HepG2 (cell line): ENCODE measurements around the gene CYB561. TPM values are rescaled to one million over a fixed set of nuclear protein-coding genes. Genes with fewer than 3 reads are reported as not detected.

ENCODE experiments used
- LCORL ChIP-seq, 2 experiments: fragments of 450-650 bp in 1 of 2; sonication (generic) in 1 of 2; formaldehyde crosslinking in 1 of 2; IDR thresholded peaks; 2 replicates each; pipeline versions ENCODE4 v1.5.0 to v1.6.1; 2017 to 2020; ENCODE audit warnings: antibody characterized with exemption in 1 of 2, missing genetic modification reagents in 1 of 2
- WIZ ChIP-seq: sonication (generic); formaldehyde crosslinking; IDR thresholded peaks from 2 replicates; pipeline ENCODE4 v1.5.1; 2020; ENCODE audit warnings: mild to moderate bottlenecking, missing genetic modification reagents
- polyA plus RNA-seq, 8 experiments: library from polyadenylated mRNA; depleted of rRNA in 3 of 8; stranded (reverse) in 7 of 8; unstranded in 1 of 8; fragments of >200 nt; fragmentation: Illumina TruSeq in 4 of 8; extraction: Trizol in 4 of 8; gene quantifications; 2 replicates each; pipeline versions ENCODE4 v1.2.1 to v1.2.3, GENCODE V29; 2011 to 2016; ENCODE audit warnings: low read depth in 4 of 8, missing spikeins in 1 of 8, mixed read lengths in 1 of 8; ENCODE audit not compliant: insufficient read depth in 1 of 8
- total RNA-seq, 5 experiments: library from RNA; depleted of rRNA; stranded (reverse); fragments of >200 nt; fragmentation: Illumina TruSeq; extraction: Trizol; gene quantifications; 2 replicates each; pipeline ENCODE4 v1.2.3, GENCODE V29; 2016; ENCODE audit warnings: low read depth in 1 of 5
- TF ChIP-seq, protein P1 (sequence below): sonication (generic); formaldehyde crosslinking; IDR thresholded peaks from 2 replicates; pipeline ENCODE4 v1.5.0; 2020; ENCODE audit warnings: mild to moderate bottlenecking, missing genetic modification reagents, borderline replicate concordance
- TF ChIP-seq, protein P2 (sequence below): IDR thresholded peaks from 2 replicates; pipeline ENCODE4 v1.6.1; 2016; ENCODE audit warnings: low read depth, control low read depth
- TF ChIP-seq, protein P3 (sequence below): sonication (generic); formaldehyde crosslinking; IDR thresholded peaks from 2 replicates; pipeline ENCODE4 v1.5.1; 2020; ENCODE audit warnings: mild to moderate bottlenecking, missing genetic modification reagents, borderline replicate concordance
- TF ChIP-seq, protein P4 (sequence below): sonication (generic); formaldehyde crosslinking; IDR thresholded peaks from 2 replicates; pipeline ENCODE4 v1.5.0; 2020; ENCODE audit warnings: mild to moderate bottlenecking, missing genetic modification reagents, borderline replicate concordance

CYB561 gene
- total and polyA plus RNA-seq, 2 of the 13 experiments (the other 11 are each of a cell fraction or from before 2014, with no cell fraction given): 1.5 to 6.7 TPM

DNA sequence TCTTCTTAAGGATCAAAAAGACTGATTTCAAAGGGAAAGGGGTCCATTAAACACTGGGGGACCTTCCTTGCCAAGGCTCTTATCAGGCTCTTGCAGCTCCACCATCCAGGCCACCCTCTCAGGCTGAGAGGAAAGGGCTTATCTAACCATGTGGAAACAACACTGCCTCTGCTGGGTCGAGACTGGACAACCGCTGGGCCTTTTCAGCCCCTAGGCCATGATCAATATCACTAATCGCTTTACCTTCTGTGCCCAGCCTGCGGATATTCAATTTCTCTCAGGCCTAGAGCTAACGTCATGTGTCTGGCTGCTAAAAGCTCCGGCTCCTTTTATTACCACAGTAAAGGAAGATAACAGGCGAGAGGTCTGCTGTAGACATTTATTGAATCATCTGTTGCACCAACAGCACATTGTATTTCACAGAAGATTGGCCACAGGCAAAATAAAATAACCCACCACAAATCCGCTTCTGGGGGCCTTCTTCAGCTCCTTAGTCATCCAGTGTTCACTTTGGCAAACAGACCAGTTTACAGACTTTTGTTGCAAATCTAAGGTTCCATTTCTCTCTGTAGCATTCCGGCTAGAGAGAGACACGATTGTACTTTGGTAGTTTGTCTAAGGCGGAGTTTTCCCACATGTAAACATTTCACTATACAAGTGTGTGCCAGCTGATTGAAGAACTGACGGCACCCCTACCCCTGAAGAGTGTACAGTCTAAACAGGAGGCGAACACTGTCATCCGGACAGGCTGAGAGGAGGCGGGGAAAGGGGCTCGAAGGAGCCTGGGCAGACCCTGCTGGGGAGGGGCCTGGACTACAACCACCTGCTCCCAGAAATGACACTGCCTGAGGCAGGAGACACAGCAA lies 13.9 kb downstream of the CYB561 start (continued):
- TF ChIP-seq, protein P1, sequence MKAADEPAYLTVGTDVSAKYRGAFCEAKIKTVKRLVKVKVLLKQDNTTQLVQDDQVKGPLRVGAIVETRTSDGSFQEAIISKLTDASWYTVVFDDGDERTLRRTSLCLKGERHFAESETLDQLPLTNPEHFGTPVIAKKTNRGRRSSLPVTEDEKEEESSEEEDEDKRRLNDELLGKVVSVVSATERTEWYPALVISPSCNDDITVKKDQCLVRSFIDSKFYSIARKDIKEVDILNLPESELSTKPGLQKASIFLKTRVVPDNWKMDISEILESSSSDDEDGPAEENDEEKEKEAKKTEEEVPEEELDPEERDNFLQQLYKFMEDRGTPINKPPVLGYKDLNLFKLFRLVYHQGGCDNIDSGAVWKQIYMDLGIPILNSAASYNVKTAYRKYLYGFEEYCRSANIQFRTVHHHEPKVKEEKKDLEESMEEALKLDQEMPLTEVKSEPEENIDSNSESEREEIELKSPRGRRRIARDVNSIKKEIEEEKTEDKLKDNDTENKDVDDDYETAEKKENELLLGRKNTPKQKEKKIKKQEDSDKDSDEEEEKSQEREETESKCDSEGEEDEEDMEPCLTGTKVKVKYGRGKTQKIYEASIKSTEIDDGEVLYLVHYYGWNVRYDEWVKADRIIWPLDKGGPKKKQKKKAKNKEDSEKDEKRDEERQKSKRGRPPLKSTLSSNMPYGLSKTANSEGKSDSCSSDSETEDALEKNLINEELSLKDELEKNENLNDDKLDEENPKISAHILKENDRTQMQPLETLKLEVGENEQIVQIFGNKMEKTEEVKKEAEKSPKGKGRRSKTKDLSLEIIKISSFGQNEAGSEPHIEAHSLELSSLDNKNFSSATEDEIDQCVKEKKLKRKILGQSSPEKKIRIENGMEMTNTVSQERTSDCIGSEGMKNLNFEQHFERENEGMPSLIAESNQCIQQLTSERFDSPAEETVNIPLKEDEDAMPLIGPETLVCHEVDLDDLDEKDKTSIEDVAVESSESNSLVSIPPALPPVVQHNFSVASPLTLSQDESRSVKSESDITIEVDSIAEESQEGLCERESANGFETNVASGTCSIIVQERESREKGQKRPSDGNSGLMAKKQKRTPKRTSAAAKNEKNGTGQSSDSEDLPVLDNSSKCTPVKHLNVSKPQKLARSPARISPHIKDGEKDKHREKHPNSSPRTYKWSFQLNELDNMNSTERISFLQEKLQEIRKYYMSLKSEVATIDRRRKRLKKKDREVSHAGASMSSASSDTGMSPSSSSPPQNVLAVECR (CRISPR knock-in tag): peak; percentile 49; the same call in 1 of the 2 replicates
- TF ChIP-seq, protein P2, sequence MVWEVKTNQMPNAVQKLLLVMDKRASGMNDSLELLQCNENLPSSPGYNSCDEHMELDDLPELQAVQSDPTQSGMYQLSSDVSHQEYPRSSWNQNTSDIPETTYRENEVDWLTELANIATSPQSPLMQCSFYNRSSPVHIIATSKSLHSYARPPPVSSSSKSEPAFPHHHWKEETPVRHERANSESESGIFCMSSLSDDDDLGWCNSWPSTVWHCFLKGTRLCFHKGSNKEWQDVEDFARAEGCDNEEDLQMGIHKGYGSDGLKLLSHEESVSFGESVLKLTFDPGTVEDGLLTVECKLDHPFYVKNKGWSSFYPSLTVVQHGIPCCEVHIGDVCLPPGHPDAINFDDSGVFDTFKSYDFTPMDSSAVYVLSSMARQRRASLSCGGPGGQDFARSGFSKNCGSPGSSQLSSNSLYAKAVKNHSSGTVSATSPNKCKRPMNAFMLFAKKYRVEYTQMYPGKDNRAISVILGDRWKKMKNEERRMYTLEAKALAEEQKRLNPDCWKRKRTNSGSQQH (CRISPR knock-in tag): 0 out of 2 replicates have a peak, but pooled peaks have one; percentile 47
- no peak for TF ChIP-seq LCORL (IDR thresholded peaks at IDR 0.05)
- TF ChIP-seq LCORL (CRISPR knock-in tag; IDR thresholded peaks at IDR 0.05): peak; percentile 33; the same call in 1 of the 2 replicates
- TF ChIP-seq, protein P3, sequence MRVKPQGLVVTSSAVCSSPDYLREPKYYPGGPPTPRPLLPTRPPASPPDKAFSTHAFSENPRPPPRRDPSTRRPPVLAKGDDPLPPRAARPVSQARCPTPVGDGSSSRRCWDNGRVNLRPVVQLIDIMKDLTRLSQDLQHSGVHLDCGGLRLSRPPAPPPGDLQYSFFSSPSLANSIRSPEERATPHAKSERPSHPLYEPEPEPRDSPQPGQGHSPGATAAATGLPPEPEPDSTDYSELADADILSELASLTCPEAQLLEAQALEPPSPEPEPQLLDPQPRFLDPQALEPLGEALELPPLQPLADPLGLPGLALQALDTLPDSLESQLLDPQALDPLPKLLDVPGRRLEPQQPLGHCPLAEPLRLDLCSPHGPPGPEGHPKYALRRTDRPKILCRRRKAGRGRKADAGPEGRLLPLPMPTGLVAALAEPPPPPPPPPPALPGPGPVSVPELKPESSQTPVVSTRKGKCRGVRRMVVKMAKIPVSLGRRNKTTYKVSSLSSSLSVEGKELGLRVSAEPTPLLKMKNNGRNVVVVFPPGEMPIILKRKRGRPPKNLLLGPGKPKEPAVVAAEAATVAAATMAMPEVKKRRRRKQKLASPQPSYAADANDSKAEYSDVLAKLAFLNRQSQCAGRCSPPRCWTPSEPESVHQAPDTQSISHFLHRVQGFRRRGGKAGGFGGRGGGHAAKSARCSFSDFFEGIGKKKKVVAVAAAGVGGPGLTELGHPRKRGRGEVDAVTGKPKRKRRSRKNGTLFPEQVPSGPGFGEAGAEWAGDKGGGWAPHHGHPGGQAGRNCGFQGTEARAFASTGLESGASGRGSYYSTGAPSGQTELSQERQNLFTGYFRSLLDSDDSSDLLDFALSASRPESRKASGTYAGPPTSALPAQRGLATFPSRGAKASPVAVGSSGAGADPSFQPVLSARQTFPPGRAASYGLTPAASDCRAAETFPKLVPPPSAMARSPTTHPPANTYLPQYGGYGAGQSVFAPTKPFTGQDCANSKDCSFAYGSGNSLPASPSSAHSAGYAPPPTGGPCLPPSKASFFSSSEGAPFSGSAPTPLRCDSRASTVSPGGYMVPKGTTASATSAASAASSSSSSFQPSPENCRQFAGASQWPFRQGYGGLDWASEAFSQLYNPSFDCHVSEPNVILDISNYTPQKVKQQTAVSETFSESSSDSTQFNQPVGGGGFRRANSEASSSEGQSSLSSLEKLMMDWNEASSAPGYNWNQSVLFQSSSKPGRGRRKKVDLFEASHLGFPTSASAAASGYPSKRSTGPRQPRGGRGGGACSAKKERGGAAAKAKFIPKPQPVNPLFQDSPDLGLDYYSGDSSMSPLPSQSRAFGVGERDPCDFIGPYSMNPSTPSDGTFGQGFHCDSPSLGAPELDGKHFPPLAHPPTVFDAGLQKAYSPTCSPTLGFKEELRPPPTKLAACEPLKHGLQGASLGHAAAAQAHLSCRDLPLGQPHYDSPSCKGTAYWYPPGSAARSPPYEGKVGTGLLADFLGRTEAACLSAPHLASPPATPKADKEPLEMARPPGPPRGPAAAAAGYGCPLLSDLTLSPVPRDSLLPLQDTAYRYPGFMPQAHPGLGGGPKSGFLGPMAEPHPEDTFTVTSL: peak; percentile 59; the same call in 1 of the 2 replicates
- TF ChIP-seq, protein P4, sequence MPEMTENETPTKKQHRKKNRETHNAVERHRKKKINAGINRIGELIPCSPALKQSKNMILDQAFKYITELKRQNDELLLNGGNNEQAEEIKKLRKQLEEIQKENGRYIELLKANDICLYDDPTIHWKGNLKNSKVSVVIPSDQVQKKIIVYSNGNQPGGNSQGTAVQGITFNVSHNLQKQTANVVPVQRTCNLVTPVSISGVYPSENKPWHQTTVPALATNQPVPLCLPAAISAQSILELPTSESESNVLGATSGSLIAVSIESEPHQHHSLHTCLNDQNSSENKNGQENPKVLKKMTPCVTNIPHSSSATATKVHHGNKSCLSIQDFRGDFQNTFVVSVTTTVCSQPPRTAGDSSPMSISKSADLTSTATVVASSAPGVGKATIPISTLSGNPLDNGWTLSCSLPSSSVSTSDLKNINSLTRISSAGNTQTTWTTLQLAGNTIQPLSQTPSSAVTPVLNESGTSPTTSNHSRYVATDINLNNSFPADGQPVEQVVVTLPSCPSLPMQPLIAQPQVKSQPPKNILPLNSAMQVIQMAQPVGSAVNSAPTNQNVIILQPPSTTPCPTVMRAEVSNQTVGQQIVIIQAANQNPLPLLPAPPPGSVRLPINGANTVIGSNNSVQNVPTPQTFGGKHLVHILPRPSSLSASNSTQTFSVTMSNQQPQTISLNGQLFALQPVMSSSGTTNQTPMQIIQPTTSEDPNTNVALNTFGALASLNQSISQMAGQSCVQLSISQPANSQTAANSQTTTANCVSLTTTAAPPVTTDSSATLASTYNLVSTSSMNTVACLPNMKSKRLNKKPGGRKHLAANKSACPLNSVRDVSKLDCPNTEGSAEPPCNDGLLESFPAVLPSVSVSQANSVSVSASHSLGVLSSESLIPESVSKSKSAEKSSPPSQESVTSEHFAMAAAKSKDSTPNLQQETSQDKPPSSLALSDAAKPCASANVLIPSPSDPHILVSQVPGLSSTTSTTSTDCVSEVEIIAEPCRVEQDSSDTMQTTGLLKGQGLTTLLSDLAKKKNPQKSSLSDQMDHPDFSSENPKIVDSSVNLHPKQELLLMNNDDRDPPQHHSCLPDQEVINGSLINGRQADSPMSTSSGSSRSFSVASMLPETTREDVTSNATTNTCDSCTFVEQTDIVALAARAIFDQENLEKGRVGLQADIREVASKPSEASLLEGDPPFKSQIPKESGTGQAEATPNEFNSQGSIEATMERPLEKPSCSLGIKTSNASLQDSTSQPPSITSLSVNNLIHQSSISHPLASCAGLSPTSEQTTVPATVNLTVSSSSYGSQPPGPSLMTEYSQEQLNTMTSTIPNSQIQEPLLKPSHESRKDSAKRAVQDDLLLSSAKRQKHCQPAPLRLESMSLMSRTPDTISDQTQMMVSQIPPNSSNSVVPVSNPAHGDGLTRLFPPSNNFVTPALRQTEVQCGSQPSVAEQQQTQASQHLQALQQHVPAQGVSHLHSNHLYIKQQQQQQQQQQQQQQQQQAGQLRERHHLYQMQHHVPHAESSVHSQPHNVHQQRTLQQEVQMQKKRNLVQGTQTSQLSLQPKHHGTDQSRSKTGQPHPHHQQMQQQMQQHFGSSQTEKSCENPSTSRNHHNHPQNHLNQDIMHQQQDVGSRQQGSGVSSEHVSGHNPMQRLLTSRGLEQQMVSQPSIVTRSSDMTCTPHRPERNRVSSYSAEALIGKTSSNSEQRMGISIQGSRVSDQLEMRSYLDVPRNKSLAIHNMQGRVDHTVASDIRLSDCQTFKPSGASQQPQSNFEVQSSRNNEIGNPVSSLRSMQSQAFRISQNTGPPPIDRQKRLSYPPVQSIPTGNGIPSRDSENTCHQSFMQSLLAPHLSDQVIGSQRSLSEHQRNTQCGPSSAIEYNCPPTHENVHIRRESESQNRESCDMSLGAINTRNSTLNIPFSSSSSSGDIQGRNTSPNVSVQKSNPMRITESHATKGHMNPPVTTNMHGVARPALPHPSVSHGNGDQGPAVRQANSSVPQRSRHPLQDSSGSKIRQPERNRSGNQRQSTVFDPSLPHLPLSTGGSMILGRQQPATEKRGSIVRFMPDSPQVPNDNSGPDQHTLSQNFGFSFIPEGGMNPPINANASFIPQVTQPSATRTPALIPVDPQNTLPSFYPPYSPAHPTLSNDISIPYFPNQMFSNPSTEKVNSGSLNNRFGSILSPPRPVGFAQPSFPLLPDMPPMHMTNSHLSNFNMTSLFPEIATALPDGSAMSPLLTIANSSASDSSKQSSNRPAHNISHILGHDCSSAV (CRISPR knock-in tag): no peak
- no peak for TF ChIP-seq WIZ (CRISPR knock-in tag)
